ENCODE results near the gene MMADHC.

- TF ChIP-seq TEAD4 (IDR thresholded peaks at IDR 0.05) (no peak), YY1 (IDR thresholded peaks at IDR 0.05; ENCODE audit: low read depth) (no peak), REST (IDR thresholded peaks at IDR 0.05; ENCODE audit: low read depth) (no peak), USF1 (IDR thresholded peaks at IDR 0.05) (no peak), CEBPB (IDR thresholded peaks at IDR 0.05) (no peak), RAD21 (IDR thresholded peaks at IDR 0.05; ENCODE audit: low read depth) (no peak)
Measured at GRCh38 chr2:149625671-149626070, 38.1 kb upstream of the MMADHC start.

All from Ishikawa (cell line).